ENCODE results near the gene MPZL3. TPM values are rescaled to one million over a fixed set of nuclear protein-coding genes. Genes with fewer than 3 reads are reported as not detected.
A peak's percentile ranks its signal among the peaks of the same experiment; 100 is the strongest.

The MPZL3 gene
- total RNA-seq, 1 donor from 2014 or later: 7.9 TPM

- DNase-seq (ENCODE audit: low spot score): no peak
Measured at GRCh38 chr11:118264569-118265465, 12.7 kb upstream of the MPZL3 start.

DNA sequence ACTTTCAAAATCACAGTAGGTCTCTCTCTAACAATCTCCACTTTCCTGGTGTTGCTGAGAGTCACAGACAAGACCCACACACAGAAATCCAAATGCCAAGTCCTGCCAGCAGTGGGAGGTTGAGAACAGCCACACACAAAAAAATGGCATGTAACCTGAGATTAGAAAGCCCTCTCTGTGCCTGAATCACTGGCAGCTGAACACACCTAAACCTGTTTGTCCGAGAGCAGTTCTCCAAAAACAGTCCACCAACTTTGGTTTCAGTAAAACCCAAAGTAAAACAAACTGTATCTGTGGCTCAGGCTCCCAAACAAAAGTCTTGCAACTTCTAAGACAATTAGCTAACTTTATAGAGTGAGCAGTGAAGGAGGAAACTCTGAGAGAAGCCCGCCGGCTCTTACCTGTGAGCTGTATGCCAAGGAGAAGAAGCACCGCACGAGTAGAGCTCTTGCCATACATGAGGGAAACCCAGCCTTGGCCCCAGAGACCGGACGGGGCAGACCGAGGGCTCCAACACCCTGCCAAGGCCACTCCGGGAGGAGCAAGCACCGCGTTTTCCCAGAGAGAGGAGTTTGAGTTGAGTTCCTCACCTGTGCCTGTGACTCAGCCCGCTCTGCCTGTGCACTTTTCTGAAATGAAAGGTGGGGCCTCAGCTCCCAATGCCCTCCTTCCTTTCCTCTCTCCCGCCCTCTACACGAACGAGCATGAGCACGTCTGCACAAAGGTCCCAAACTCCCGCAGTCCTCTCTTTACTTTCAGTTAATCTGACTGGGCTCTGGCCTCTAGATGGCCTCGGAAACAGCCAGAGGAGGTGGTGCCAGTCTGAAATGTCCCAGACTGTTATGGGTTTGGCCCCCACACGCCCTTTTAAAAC is 11.8 kb upstream of the MPZL3 start, which contains the start of gene MPZL2:
MPZL2 (minus strand) TSS at position 603 of the 874 bp plus-strand sequence; CDS start at position 459, 144 bp downstream.
- DNase-seq (ENCODE audit: low spot score): peak; percentile 89

DNA sequence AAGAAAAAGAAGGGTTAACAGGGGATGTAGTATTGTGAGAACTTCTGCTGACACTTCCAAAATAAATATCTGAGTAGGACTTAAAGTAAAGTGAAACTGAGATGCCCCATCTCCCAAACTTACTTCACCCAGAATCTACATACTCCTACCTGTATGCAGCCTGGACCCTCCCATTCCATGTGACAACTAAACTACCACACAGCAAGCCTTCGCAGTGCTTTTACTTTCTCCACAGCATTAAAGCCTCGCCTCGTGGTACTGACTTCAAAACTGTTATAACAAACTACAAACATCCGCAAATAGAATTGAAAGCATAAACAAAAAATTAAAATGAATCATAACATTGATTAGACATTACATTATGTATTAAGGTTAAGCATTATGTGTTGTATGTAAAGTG is 10.9 kb upstream of the MPZL3 start:
- DNase-seq (ENCODE audit: low spot score): no peak

- DNase-seq (ENCODE audit: low spot score): no peak
Measured at GRCh38 chr11:118260353-118260752, 8.2 kb upstream of the MPZL3 start.

- no peak for DNase-seq (ENCODE audit: low spot score)
Measured at GRCh38 chr11:118259138-118259537, 7.0 kb upstream of the MPZL3 start.

DNA sequence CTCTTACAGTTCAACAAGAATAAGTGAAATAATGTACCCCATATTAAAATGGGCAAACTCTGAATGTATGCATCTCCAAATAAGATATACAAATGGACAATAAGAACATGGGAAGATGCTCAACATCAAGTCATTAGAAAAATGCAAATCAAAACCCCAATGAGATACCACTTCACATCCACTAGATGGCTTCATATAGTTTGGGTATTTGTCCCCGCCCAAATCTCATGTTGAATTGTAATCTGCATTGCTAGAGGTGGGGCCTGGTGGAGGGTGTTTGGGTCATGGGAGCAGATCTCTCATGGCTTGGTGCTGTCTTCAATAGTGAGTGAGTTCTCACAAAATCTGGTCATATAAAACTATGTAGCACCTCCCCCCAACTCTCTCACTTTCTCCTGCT is 6.2 kb upstream of the MPZL3 start:
- no peak for DNase-seq (ENCODE audit: low spot score)

DNA sequence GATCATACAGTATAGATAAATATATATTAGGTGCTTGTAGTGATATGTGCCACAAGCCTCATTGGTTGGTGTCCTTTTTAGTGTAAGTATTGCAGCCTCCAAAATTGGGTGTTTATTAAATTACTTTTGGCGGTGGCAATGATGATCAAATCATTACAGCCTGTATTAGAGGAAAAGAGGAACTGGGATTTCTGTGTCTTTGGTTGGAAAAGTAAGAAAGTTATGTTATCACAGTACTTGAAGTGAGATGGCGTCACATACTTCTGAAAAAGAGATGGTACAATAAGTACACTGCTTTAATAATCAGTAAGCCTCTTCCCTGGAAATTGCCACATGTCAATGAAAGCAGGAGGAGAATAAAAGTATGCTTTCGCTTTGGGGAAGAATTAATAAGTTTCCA is 523 bp upstream of the MPZL3 start:
- DNase-seq (ENCODE audit: low spot score): no peak

DNA sequence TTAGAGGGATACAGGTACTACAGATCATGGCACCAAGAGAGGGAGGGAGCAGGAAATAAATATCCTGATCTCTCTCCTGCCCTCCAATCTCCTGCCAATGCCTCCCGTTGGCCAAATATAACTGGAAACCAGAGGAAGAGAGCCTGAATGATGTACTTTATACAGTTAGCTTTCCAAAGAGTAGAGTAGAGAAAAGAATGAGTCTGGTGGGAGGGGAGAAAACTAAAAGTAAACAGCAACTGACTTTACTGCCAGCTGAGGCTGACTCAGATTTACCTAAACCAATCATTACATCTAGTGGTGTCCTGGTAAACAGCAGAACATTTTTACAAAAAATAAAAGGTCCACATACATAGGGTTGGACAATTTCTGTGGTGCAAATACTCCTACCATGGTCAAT is 5.1 kb downstream of the MPZL3 start:
- DNase-seq (ENCODE audit: low spot score): no peak

DNA sequence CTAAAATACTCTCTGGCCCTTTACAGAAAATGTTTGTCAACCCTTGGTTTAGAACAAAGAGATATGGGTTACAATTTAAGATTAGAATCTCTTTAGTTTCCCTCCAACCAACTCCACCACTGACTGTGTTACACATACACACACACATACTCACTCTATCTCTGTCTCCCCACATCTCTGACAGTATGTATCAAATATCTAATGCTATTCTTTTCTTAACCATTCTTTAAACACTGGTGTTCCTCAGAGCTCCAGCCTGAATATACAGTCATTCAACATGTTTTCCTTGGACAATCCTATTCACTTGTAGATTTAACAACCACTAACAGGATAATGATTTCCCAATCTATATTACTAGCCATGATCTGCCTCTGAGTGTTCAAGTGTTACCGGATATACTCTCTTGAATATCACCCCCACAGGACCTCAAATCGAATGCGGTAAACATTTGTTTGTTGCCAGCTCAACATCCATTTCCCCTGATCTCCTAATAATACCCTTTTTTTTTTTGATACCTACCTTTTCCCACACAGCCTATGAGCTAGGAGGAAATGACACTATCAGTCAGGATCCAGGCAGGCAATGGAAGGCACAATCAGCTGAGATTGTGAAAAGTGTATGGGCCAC is 6.1 kb downstream of the MPZL3 start:
- no peak for DNase-seq (ENCODE audit: low spot score)

GRCh38 chr11:118243993-118244762 is 8.0 kb downstream of the MPZL3 start:
- no peak for DNase-seq (ENCODE audit: low spot score)

GRCh38 chr11:118243161-118243560 is 9.0 kb downstream of the MPZL3 start:
- no peak for DNase-seq (ENCODE audit: low spot score)

GRCh38 chr11:118241764-118242098 is 10.4 kb downstream of the MPZL3 start:
- DNase-seq (ENCODE audit: low spot score): no peak

- DNase-seq (ENCODE audit: low spot score): peak; percentile 53
Measured at GRCh38 chr11:118240999-118241763, 11.0 kb downstream of the MPZL3 start.

- DNase-seq (ENCODE audit: low spot score): no peak
Measured at GRCh38 chr11:118239509-118240205, 12.5 kb downstream of the MPZL3 start.

DNA sequence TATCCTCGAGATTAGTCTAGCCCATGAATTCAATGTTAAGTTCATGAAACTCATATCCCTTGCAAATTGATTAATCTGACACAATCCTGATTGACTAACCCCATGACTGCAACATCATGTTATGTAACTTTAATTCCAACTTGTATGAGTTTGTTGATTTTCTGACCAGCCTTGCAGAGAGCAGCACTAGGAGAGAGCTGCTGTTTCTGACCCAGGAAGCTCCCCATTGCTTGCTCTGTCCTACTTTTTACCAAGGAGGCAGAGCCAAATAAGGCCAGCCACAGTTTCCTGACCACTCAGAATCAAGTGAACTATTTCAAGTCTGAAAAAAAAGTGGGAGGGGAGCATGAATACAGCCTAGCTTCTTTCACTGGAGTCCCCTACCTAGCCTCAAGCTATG is 13.2 kb downstream of the MPZL3 start:
- no peak for DNase-seq (ENCODE audit: low spot score)

GRCh38 chr11:118238421-118238820 is 13.7 kb downstream of the MPZL3 start:
- no peak for DNase-seq (ENCODE audit: low spot score)

DNA sequence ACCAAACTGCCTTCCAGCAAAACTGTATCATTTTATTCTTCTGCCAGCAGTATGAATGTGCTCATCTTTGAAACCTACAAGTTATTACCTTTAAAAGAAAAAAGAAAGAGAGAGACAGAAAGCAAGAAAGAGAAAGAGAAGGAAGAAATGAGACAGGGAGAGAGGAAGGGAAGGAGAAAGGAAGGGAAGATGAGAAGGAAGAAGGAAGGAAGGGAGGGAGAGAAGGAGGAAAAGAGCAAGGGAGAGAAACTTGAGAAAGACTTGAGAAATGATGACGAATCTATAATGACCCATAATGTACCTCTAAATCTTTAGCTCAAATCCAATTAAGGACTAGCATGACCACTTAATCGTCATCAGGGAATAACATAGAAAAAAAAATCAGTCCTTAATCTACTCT is 16.0 kb downstream of the MPZL3 start:
- no peak for DNase-seq (ENCODE audit: low spot score)

DNA sequence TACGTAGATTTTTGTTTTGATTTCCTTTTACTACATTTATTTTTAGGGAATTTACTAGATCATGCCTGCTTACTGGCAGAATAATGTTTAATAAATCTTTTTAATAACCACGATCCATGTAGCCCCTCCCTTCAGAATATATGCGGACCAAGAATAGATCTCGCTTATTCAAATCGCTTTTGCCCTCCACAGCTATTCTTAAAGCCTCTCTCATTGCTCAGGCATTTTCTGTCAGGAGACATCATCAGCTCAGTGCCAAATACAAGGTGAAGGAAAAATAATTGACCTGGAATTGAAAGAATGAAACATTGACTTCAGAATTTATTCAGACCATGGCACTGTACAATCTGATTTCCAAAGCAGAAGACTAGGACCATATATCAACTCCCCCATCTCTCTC is 17.3 kb downstream of the MPZL3 start:
- no peak for DNase-seq (ENCODE audit: low spot score)

DNA sequence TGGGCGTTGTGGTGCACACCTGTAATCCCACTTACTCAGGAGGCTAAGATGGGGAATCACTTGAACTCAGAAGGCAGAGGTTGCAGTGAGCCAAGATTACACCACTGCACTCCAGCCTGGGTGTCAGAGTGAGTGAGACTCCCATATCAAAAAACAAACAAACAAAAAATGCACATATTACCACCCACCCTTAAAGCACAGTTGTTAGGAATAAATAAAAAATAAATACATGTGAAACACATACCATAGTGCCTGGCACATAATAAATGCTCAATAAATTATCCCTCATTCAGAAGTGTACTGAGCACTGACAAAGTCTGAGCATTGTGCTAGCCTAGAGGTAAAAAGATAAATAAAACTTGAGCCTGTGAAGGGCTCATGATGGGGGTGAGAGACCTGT is 18.3 kb downstream of the MPZL3 start:
- no peak for DNase-seq (ENCODE audit: low spot score)

- no peak for DNase-seq (ENCODE audit: low spot score)
Measured at GRCh38 chr11:118233377-118233776, 18.8 kb downstream of the MPZL3 start.
